ENCODE measurements around the gene GLUL.

GLUL gene

DNA sequence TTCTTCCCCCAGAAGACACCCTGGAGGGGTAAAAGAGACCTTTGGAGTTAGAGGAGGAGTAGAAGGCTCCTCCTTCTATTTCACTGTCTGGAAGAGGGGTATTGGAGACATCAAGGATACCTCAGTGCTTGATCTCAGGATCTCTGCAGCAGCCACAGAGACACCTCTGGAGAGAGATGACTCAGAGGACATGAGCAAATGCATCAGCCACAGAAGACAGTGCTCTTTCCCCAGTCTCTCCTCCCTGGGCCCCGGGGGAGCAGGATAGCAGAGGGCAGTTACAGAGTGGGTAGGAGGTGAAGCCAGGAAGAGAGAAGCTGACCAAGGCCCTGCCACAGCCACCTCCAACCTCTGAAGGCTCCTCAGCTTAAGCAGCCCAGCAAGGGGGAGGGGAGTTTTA, 24.2 kb upstream of the GLUL start:
- peaks cover 6% of the 10 kb centered on the region for H3K4me1 ChIP-seq (ENCODE audit: low read length)
- H3K4me3 ChIP-seq (ENCODE audit: low read length): no peak overlapping the region
- H3K4me2 ChIP-seq (ENCODE audit: low read length): no peak overlapping the region
- no peaks in the 10 kb centered on the region for H3K79me2 ChIP-seq (ENCODE audit: low read length)
- no peak for TF ChIP-seq EZH2phosphoT487 (IDR thresholded peaks at IDR 0.05; ENCODE audit: low read depth)
- TF ChIP-seq, protein P1, sequence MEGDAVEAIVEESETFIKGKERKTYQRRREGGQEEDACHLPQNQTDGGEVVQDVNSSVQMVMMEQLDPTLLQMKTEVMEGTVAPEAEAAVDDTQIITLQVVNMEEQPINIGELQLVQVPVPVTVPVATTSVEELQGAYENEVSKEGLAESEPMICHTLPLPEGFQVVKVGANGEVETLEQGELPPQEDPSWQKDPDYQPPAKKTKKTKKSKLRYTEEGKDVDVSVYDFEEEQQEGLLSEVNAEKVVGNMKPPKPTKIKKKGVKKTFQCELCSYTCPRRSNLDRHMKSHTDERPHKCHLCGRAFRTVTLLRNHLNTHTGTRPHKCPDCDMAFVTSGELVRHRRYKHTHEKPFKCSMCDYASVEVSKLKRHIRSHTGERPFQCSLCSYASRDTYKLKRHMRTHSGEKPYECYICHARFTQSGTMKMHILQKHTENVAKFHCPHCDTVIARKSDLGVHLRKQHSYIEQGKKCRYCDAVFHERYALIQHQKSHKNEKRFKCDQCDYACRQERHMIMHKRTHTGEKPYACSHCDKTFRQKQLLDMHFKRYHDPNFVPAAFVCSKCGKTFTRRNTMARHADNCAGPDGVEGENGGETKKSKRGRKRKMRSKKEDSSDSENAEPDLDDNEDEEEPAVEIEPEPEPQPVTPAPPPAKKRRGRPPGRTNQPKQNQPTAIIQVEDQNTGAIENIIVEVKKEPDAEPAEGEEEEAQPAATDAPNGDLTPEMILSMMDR (IDR thresholded peaks at IDR 0.05; ENCODE audit: low read depth, low read length): no peak
- no peak overlapping the region for H3K27ac ChIP-seq (ENCODE audit: low read length)
- H4K20me1 ChIP-seq (ENCODE audit: insufficient read depth, low read length): no peaks in the 10 kb centered on the region
- no peaks in the 10 kb centered on the region for H3K9me3 ChIP-seq (ENCODE audit: insufficient read depth, low read length)
- no peaks in the 10 kb centered on the region for H3K36me3 ChIP-seq (replicated peaks; ENCODE audit: low read depth, low read length)
- peaks cover 8% of the 10 kb centered on the region; the same call in 1 of the 2 replicates for H3K27me3 ChIP-seq (ENCODE audit: low read depth, low read length)
- no peak overlapping the region for H3K9ac ChIP-seq (ENCODE audit: low read length)
- H2AFZ ChIP-seq (ENCODE audit: low read depth, low read length): no peak overlapping the region

DNA sequence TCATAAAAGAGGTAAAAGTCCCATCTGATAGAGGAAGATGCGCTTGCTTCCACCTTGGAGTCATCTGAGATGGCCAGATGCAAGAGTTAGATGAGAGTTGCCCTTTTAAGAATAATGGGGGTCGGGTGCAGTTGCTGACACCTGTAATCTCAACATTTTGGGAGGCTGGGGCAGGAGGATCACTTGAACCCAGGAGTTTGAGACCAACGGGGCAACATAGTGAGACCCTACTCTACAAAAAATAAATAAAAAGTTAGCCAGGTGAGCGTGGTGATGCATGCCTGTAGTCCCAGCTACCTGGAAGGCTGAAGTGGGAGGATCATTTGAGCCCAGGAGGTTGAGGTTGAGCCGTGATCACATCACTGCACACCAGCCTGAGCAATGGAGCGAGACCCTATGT, 22.4 kb upstream of the GLUL start:
- TF ChIP-seq, protein P1 (IDR thresholded peaks at IDR 0.05; ENCODE audit: low read depth, low read length): no peak
- TF ChIP-seq EZH2phosphoT487 (IDR thresholded peaks at IDR 0.05; ENCODE audit: low read depth): no peak
- Histone ChIP-seq H3K9me3 (ENCODE audit: insufficient read depth, low read length) (no peaks in the 10 kb centered on the region), H3K4me3 (ENCODE audit: low read length) (no peak overlapping the region), H3K36me3 (replicated peaks; ENCODE audit: low read depth, low read length) (no peaks in the 10 kb centered on the region), H3K4me1 (ENCODE audit: low read length) (peaks cover 6% of the 10 kb centered on the region), H3K27ac (ENCODE audit: low read length) (no peak overlapping the region), H3K27me3 (ENCODE audit: low read depth, low read length) (peaks cover 8% of the 10 kb centered on the region; the same call in 1 of the 2 replicates), H2AFZ (ENCODE audit: low read depth, low read length) (no peak overlapping the region), H4K20me1 (ENCODE audit: insufficient read depth, low read length) (no peaks in the 10 kb centered on the region), H3K4me2 (ENCODE audit: low read length) (no peak overlapping the region), H3K9ac (ENCODE audit: low read length) (no peak overlapping the region), H3K79me2 (ENCODE audit: low read length) (no peaks in the 10 kb centered on the region)

DNA sequence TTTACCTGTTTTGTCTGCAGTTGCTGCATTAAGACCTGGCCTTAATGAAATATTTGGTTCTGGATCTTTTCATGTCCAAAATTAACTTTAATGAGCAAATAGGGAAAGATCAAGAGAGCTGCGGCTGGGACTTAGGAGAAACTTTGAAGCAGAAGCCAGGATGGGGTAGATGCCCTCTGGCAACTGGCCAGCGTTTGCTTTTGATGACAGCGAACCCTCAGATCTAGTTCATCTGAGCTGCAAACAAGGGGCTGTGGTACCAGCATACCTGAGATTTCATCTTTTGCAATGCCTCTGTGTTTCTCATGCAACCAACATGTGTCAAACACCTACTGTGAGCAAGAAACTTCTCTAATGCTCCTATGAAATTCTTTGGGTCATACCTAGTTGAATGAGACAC, 21.9 kb upstream of the GLUL start:
- H3K9me3 ChIP-seq (ENCODE audit: insufficient read depth, low read length): no peaks in the 10 kb centered on the region
- no peak overlapping the region for H3K4me3 ChIP-seq (ENCODE audit: low read length)
- no peak overlapping the region for H2AFZ ChIP-seq (ENCODE audit: low read depth, low read length)
- H3K79me2 ChIP-seq (ENCODE audit: low read length): no peaks in the 10 kb centered on the region
- H4K20me1 ChIP-seq (ENCODE audit: insufficient read depth, low read length): no peaks in the 10 kb centered on the region
- TF ChIP-seq EZH2phosphoT487 (IDR thresholded peaks at IDR 0.05; ENCODE audit: low read depth): no peak
- TF ChIP-seq, protein P1 (IDR thresholded peaks at IDR 0.05; ENCODE audit: low read depth, low read length): no peak
- H3K4me2 ChIP-seq (ENCODE audit: low read length): no peak overlapping the region
- no peak overlapping the region for H3K9ac ChIP-seq (ENCODE audit: low read length)
- H3K4me1 ChIP-seq (ENCODE audit: low read length): peaks cover 6% of the 10 kb centered on the region
- peaks cover 8% of the 10 kb centered on the region; the same call in 1 of the 2 replicates for H3K27me3 ChIP-seq (ENCODE audit: low read depth, low read length)
- H3K27ac ChIP-seq (ENCODE audit: low read length): no peak overlapping the region
- H3K36me3 ChIP-seq (replicated peaks; ENCODE audit: low read depth, low read length): no peaks in the 10 kb centered on the region

DNA sequence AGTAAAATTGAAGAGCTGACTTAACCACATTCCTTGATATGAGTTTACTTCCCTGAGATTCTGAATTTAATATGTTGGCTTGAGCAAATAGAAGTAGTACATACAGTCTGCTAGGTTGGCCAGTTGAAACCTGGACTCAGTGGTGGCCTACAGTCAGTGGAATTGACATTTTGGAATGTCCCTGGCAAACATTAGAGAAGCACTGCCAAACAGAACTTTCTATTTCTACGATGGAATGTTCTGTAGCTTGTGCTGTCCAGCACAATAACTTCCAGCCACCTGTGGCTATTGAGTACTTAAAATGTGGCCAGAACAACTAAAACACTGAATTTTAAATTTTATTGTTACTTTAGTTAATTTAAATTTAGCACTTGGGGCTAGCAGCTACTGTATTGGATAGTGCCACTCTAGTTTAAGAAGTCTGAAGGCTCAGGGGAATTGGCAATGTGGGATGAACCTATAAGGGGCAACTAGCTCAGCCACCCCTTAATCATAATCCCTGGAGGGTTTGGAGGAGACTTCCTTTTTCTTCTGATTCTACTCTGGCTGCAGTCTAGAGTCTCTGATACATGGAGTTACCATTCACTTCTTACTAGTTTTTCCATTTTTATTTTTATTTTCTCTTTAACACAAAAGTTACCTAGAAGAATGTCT, 19.2 kb upstream of the GLUL start:
- Histone ChIP-seq H3K27ac (ENCODE audit: low read length) (no peak overlapping the region), H3K9me3 (ENCODE audit: insufficient read depth, low read length) (peaks cover 7% of the 10 kb centered on the region; the same call in 1 of the 2 replicates), H3K9ac (ENCODE audit: low read length) (no peak overlapping the region), H3K79me2 (ENCODE audit: low read length) (no peaks in the 10 kb centered on the region), H3K36me3 (replicated peaks; ENCODE audit: low read depth, low read length) (no peaks in the 10 kb centered on the region), H3K4me2 (ENCODE audit: low read length) (no peak overlapping the region), H2AFZ (ENCODE audit: low read depth, low read length) (no peak overlapping the region), H3K4me3 (ENCODE audit: low read length) (no peak overlapping the region), H4K20me1 (ENCODE audit: insufficient read depth, low read length) (no peaks in the 10 kb centered on the region), H3K27me3 (ENCODE audit: low read depth, low read length) (peaks cover 16% of the 10 kb centered on the region), H3K4me1 (ENCODE audit: low read length) (no peaks in the 10 kb centered on the region)
- TF ChIP-seq EZH2phosphoT487 (IDR thresholded peaks at IDR 0.05; ENCODE audit: low read depth): no peak
- TF ChIP-seq, protein P1 (IDR thresholded peaks at IDR 0.05; ENCODE audit: low read depth, low read length): no peak
